NCI-H1694 (cell line): ENCODE measurements around the gene MYO16.

ENCODE experiments used
- DNase-seq: peaks from one replicate; lab custom pipeline; 2025; lab: John Stamatoyannopoulos, UW

Gene MYO16

GRCh38 chr13:108797354-108797753 is 167.9 kb downstream of the MYO16 start:
- DNase-seq = no peak

GRCh38 chr13:108807841-108808240 is 178.4 kb downstream of the MYO16 start:
- DNase-seq = no peak

- no peak for DNase-seq
Observed at GRCh38 chr13:108812165-108812564, 182.8 kb downstream of the MYO16 start.

GRCh38 chr13:108812661-108813060 is 183.2 kb downstream of the MYO16 start:
- no peak for DNase-seq

GRCh38 chr13:108813587-108814170 is 184.3 kb downstream of the MYO16 start:
- no peak for DNase-seq

- DNase-seq = no peak
Observed at GRCh38 chr13:108816375-108816774, 187.0 kb downstream of the MYO16 start.

GRCh38 chr13:108827646-108828045 is 198.2 kb downstream of the MYO16 start:
- DNase-seq = no peak

- DNase-seq = no peak
Observed at GRCh38 chr13:108828086-108828815, 198.8 kb downstream of the MYO16 start.

GRCh38 chr13:108830916-108831315 is 201.5 kb downstream of the MYO16 start:
- no peak for DNase-seq

- DNase-seq = no peak
Observed at GRCh38 chr13:108833531-108833930, 204.1 kb downstream of the MYO16 start.

- no peak for DNase-seq
Observed at GRCh38 chr13:108834193-108834592, 204.8 kb downstream of the MYO16 start.

- no peak for DNase-seq
Observed at GRCh38 chr13:108835083-108835482, 205.7 kb downstream of the MYO16 start.

- no peak for DNase-seq
Observed at GRCh38 chr13:108850691-108851090, 221.3 kb downstream of the MYO16 start.

GRCh38 chr13:108851660-108852059 is 222.2 kb downstream of the MYO16 start:
- DNase-seq = no peak

- DNase-seq = no peak
Observed at GRCh38 chr13:108853031-108853430, 223.6 kb downstream of the MYO16 start.

- DNase-seq = no peak
Observed at GRCh38 chr13:108855737-108856387, 226.5 kb downstream of the MYO16 start.

- DNase-seq = no peak
Observed at GRCh38 chr13:108858676-108859075, 229.3 kb downstream of the MYO16 start.

- no peak for DNase-seq
Observed at GRCh38 chr13:108859197-108860012, 230.0 kb downstream of the MYO16 start.

- DNase-seq = peak; percentile 36
Observed at GRCh38 chr13:108860418-108860817, 231.0 kb downstream of the MYO16 start.

- no peak for DNase-seq
Observed at GRCh38 chr13:108877300-108877699, 247.9 kb downstream of the MYO16 start.

- DNase-seq = no peak
Observed at GRCh38 chr13:108878732-108879131, 249.3 kb downstream of the MYO16 start.

- no peak for DNase-seq
Observed at GRCh38 chr13:108889324-108889984, 260.0 kb downstream of the MYO16 start.
